NCI-H524 treated with DMSO at 0.1 percent for 48 hours (cell line): Measurements from ENCODE around the gene GDI1.

ENCODE experiments used
- DNase-seq: peaks from one replicate; lab custom pipeline; 2025; lab: John Stamatoyannopoulos, UW

Gene GDI1

DNA sequence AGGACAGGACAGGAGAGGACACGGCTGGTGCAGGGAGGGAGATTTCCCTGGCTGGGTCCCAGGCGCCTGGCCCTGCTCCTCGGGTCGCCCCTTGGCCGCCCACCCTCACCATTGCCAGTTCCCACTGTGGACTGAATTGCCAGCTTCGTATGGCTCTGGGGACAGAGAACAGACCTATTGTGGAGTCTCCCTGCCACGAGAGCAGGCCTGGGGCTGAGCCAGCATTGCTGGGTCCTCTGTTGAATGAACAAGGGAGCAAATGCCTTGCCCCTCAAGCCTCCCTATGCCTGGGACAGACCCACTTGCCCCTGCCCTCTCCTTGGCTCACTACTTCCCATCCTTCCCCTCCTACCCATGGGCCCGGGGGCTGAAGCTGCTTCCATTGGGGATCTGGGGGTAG, 25.4 kb downstream of the GDI1 start:
- DNase-seq: no peak

GRCh38 chrX:154463611-154464220, 26.8 kb downstream of the GDI1 start:
- DNase-seq: no peak

- DNase-seq: no peak
Observed at GRCh38 chrX:154464806-154465365, 27.9 kb downstream of the GDI1 start.

GRCh38 chrX:154465601-154466000, 28.6 kb downstream of the GDI1 start:
- DNase-seq: no peak

GRCh38 chrX:154466036-154466435, 29.1 kb downstream of the GDI1 start:
- DNase-seq: no peak

- DNase-seq: no peak
Observed at GRCh38 chrX:154466907-154467306, 30.0 kb downstream of the GDI1 start.

DNA sequence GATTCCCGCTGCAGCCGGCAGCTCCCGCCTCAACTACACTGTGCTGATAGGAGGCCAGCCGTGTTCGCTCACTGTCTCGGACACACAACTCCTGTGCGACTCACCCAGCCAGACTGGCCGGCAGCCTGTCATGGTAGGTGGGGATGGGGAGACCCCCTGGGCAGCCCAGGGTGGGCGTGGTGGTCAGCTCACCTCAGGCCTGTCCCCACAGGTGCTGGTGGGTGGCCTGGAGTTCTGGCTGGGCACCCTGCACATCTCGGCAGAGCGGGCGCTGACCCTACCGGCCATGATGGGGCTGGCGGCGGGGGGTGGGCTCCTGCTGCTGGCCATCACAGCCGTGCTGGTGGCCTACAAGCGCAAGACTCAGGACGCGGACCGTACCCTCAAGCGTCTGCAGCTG, 30.6 kb downstream of the GDI1 start:
- DNase-seq: no peak

DNA sequence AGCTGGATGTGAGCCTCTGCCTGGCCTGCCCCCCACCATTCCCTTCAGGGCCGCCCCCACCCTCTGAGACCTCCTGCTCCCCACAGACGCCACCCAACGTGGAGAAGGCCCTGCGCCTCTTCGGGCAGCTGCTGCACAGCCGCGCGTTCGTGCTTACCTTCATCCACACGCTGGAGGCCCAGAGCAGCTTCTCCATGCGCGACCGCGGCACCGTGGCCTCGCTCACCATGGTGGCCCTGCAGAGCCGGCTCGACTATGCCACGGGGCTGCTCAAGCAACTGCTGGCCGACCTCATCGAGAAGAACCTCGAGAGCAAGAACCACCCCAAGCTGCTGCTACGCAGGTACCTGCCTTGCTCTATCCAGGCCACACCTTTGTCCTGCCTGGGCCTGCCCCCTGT, 31.3 kb downstream of the GDI1 start:
- DNase-seq: no peak

- DNase-seq: no peak
Observed at GRCh38 chrX:154469114-154469513, 32.2 kb downstream of the GDI1 start.

- DNase-seq: no peak
Observed at GRCh38 chrX:154469880-154470279, 32.9 kb downstream of the GDI1 start.

DNA sequence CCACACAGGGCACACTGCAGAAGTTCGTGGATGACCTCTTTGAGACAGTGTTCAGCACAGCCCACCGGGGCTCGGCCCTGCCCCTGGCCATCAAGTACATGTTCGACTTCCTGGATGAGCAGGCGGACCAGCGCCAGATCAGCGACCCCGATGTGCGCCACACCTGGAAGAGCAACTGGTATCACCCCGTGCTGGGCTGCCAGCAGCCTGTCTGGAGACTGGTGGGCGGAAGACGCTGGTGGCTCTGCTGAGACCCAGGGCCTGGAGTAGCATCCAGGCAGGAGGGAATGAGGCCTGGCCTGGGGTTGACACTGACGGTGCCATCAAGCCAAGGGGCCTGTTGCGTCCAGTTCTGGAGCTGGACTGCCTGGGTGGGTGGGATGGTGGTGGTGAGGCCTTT, 33.5 kb downstream of the GDI1 start:
- no peak for DNase-seq

GRCh38 chrX:154470914-154471568, 34.1 kb downstream of the GDI1 start:
- no peak for DNase-seq

GRCh38 chrX:154471839-154472684, 35.1 kb downstream of the GDI1 start:
- no peak for DNase-seq

GRCh38 chrX:154472685-154473632, 36.0 kb downstream of the GDI1 start:
- DNase-seq: no peak

- DNase-seq: no peak
Observed at GRCh38 chrX:154473683-154474082, 36.7 kb downstream of the GDI1 start.

GRCh38 chrX:154476821-154477220, 39.9 kb downstream of the GDI1 start:
- DNase-seq: no peak

DNA sequence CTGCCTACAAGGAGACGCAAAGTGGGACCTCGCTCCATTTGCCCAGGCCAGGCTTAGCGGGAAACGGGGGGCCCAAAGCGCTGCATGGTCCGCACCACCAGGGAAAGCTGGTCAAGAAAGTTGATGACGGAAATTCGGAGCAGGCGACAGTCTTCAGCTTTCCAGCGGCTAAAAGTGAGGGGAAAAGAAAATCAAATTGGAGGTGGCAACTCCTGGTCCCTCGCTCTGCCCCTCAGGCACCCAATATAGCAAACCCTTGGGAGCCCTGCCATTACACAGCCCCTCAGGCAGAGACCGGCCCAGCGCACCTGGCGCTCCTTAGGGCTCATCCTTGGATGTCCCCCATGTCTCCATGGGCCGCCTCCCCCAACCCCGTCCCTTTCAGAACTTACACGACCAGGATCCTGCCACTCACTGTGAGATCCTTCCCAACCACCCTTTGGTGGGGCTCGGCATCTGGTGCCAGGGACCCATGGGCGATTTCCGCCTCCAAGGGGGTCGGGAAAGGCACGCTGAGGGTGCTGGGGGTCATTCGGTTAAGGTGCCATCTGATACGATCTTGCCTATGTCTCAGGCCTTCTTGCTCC, 41.0 kb downstream of the GDI1 start:
- no peak for DNase-seq

DNA sequence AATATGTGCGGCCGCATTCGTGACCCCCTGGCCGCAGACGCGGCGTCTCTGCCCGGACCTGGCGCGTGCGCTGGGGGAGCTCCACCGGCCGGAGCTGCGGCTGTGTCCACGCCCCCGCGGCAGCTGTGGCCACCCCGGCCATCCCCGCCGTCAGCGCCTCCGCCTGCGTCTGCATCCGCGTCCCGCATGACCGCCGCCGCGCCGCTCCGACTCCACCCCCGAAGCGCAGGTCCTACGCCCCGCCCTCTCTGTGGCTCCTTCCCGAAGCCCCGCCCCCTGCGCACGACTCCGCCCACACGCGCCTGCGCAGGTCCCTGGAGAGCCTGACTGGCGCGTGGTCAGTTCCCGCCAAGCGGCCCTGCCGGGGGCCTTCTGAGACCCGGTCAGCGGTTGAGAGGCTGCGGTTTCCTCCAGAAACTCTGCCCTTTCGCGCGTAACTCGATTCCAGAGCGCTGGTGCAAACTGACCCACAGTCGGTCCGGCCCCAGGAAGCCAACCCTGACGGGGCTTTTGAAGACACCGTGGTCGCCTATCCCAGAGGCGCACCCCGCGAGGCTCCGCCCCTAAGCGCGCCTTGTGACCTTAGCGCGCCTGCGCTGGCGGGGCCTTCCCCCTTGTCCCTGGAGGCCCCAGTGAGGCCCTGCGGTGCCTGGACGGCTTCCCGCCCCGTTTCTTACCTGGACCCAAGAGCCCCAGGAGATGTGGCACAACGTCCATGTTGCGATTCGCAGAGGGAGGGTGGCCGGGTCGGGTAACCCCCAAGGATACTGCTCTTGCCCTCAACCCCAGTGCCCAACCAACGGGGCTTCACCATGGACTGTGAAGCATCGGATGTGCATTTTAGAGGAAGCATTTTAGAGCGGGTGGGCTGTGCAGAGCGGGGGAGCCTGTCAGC, 42.0 kb downstream of the GDI1 start, which contains the start of gene LAGE3:
Gene LAGE3, minus strand, starts transcription at position 554 of the 895 bp plus-strand sequence. Its CDS starts 366 bp downstream, at position 188.
- peak; percentile 7 for DNase-seq

DNA sequence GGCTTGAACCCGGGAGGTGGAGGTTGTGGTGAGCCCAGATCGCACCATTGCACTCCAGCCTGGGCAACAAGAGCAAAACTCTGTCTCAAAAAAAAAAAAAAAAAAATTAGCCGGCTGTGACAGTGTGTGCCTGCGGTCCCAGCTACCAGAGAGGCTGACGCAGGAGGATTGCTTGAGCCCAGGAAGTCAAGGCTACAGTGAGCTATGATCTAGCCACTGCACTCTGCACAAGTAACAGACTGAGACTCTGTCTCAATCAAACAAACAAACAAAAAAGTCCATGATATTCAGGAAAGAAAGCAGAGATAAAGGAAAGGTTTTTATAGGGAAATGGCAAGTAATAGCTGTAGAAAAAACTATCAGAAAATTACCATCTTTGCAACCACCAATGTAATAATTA, 44.2 kb downstream of the GDI1 start:
- DNase-seq: no peak
